A172 (cell line): ENCODE measurements around the gene CARMIL1. TPM values are rescaled to one million over a fixed set of nuclear protein-coding genes. Genes with fewer than 3 reads are reported as not detected.
"Not testable (repeated sequence)": the region's sequence is repeated elsewhere in the genome, so short reads cannot be mapped to it uniquely, and the experiment has no call there.

Experiments used
- DNase-seq: peaks from one replicate; pipeline ENCODE4 v3.0.0-alpha.2; 2015; ENCODE audit warnings: low spot score
- total RNA-seq: library from RNA; depleted of rRNA; stranded (reverse); fragments of >200 nt; shearing (Covaris generic); gene quantifications from 2 replicates; pipeline ENCODE4 v1.2.3, GENCODE V29; 2014

CARMIL1 gene
- total RNA-seq, 1 experiment from 2014 or later: 12.4 TPM

DNA sequence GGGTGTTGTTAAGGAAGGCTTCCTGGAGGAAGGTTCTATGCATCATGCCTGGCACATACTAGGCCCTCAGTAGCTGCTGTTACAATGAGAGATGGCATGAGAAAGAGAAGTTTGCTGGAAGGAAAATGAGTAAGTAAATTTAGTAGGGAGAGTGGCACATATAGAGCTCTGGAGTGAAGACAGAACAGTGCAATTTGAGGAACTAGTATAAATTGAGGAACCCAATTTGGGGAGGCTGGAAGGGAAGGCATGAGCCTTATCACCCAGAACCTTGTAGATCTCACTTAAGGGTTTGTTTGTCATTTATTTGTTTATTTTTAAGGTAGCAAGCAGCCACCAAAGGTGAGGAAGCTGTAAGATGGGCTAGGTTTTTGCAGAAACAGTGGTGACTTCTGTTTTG is 285.8 kb downstream of the CARMIL1 start:
- no peak for DNase-seq

DNA sequence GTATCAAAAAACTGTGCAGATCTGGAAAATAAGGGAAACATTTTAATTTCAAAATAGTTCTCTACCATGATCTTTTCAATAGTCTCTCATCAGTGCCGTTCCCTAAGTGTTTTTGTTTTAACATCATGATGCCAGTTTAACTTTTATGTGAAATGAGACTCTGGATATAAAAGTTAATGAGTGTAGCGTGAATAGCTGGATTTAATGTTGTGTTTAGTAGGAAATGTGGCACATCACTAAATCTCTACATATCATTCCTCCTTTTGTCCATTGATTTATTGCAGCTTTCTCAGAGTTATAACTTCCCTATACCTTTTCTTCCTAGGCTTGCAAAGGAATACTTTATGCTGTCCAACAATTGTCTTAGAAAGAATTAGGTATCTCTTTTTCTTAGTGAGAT is 291.4 kb downstream of the CARMIL1 start:
- DNase-seq: no peak

DNA sequence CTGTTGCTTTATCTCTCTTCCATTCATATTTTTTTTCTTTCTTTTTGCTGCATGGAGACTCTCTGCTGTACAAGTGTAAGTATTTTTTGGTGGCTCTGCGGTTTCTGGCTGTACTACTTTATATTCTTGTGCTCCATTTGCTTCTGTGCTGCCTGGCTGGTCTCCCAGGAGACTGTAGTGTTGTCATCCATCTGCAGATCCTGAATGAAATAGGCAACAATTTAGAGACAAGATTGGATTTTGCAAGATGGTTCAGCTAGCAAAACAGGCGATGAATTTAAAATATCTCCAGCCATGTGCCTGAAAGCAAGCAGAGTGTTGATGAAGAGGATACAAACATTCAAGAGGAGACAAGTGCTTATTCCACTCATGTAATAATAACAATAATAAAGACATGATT is 297.7 kb downstream of the CARMIL1 start:
- DNase-seq: no peak

DNA sequence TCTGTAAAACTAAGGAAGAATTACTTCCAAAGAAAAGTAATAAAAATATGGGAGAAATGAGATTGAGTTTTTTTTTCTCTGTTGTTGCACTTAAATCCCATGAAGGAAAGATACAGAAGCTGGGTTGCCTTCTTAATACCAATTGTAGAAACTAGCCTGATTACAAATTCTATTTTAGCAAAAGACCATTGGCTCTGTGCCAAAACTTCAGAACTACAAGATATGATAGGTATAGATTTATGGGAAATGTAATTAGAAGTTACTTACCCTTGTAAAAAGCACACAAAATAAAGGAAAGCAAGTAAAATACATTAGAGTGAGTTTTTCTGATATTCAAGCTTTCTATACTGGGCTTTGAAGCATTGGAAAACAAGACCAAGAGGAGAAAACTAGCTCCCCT is 299.4 kb downstream of the CARMIL1 start:
- no peak for DNase-seq

DNA sequence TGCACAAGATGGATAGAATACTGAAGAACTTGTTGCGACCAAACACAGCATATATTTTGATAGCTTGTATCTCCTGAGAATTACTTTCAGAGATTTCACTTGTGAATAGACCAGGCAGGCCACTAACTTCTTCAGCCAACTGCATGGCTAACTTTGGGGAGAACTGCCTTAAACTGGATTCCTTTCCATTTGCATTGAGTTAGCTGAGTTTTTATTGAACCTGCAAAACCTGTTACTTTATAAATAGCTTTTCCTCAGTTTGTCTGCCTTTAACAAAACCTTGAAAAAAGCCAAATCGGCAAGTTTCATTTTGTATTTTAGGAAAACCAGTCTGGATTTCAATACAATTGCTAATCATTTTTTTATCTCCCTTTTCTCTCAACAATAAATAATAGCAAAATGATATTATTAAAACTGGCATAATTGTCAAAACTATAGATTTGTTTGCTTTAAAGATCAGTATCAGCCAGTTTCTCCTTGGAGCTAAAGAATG is 300.3 kb downstream of the CARMIL1 start:
- DNase-seq: no peak

DNA sequence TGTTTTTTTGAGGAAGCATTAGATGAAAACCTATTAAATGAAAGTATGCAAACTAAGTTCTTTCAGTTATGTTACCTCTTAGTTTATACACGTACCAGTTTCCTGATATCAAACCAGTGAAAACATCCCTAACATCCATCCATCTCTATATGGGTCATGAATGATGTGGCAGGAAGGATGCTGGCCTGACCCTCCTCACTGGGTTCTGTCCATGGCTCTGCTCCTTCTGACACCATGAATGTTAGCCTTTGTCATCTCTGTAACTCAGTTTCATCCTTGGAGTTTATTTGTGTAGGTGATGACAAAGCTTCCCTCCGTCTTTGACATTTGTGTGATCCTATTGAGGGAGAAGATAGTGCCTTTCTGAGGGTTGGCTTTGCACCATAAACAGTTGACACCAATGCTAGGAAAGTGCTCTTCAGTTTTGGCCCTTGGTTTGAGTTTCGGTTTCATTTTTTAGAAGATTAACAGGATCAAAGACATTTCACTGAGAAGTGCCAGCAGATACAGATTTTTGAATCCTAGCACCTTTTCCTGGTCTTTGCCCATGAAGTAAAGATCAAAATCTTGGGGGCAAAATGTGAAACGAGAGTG is 300.8 kb downstream of the CARMIL1 start:
- DNase-seq: no peak

DNA sequence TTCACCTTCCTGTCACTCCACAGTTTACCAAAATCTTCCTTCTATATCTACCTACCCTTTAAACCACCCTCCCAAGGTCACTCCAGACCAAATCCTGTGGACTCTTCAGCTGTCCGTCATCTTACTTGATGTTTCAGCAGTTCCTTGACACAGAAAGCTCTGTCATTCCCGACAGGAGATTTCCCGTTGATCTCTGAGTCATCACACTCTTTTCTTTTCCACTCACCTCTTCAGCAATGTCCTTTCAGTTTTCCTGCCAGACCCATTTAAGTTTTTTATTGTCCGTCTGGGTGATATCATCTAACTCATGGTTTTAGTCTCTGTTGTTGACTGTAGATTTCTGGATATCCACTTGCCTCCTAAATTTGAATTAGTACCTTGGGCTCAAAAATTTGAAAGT is 302.9 kb downstream of the CARMIL1 start:
- DNase-seq: peak; percentile 11

DNA sequence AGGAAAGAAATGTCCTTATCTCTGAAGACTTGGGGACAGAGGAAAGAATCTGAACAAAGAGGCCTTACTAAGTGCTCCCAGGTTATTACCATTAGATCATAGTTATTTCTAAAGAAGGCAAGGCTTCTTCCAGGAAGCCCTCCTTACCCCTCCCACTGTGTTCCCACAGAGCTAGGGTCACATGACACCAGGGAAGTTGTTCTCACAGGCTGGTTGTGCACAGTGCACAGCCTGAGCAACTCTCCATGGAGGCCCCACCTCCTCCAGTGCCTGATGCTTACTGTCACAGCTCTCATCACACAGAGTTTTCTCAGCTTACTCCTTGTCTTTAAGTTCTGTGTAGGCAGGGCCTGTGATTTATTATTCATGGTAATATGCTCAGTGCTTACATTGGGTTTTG is 303.9 kb downstream of the CARMIL1 start:
- peak; percentile 2 for DNase-seq

DNA sequence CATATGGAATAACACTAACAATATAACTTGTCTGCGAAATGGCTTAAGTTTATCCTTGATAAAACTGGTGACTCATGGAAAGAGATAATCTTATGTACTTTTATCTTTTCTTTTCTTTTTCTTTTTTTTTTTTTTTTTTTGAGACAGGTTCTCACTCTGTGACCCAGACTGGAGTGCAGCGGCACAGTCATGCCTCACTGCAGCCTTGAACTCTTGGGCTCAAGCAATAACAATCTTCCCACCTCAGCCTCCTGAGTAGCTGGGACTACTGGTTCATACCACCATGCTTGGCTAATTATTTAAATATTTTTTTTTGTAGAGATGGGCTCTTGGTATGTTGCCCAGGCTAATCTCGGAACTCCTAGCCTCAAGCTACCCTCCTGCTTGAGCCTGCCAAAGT is 304.7 kb downstream of the CARMIL1 start:
- DNase-seq: no peak

DNA sequence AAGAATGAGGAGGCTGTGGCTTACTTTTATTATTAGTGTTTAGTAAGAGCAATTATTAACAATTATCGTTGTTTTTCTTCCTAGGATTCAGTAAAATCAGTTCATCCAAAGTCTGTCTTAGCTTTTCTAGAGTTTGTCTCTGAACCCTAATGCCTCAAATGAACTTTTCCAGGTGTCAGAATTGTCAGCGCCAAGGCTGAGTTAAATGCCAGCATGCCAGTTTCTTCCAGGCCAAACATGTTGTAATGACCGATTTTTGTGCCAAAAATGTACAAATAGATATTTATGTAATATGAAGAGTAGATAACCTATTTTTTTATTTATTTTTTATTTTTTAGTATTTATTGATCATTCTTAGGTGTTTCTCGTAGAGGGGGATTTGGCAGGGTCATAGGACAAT is 306.1 kb downstream of the CARMIL1 start:
- no peak for DNase-seq

DNA sequence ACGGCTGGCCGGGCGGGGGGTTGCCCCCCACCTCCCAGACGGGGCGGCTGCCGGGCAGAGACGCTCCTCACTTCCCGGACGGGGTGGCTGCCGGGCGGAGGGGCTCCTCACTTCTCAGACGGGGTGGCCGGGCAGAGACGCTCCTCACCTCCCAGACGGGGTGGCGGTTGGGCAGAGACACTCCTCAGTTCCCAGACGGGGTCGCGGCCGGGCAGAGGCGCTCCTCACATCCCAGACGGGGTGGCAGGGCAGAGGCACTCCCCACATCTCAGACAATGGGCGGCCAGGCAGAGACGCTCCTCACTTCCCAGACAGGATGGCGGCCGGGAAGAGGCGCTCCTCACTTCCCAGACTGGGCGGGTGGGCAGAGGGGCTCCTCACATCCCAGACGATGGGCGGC is 306.9 kb downstream of the CARMIL1 start:
- not testable (repeated sequence) for DNase-seq

DNA sequence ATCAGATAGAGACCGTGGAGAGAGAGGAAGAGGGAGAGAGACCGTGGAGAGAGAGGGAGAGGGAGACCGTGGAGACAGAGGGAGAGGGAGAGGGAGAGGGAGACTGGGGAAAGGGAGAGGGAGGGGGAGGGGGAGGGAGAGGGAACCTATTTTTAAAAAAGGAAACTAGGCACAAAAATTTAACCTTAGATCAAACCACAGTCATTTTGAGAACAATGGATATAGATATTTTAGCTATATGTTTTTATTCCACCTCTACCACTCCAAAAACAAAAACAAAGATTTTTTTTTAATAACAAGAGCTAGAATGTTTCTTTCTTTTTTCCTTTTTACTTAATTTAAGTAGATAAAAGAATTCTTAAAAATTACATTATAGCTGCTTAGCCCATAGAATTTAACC is 307.8 kb downstream of the CARMIL1 start:
- DNase-seq: no peak

DNA sequence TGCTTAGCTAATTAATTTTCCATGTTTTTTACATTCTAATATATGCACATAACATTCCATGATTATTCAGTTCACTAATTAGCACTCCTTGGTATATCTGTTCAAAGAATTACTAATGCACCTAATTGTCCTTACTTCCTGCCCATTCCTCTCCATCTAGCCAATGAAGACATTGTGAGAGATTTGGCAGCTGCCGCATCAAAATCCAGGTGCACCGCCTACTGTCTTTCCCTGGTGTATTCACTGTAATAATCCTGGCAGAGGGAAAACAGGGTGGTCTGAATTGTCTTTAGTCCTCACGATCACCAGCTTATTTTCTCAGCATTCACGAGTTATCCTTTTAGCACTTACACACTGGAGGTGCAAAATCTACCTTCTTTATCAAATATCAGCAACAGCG is 311.8 kb downstream of the CARMIL1 start:
- DNase-seq: no peak

DNA sequence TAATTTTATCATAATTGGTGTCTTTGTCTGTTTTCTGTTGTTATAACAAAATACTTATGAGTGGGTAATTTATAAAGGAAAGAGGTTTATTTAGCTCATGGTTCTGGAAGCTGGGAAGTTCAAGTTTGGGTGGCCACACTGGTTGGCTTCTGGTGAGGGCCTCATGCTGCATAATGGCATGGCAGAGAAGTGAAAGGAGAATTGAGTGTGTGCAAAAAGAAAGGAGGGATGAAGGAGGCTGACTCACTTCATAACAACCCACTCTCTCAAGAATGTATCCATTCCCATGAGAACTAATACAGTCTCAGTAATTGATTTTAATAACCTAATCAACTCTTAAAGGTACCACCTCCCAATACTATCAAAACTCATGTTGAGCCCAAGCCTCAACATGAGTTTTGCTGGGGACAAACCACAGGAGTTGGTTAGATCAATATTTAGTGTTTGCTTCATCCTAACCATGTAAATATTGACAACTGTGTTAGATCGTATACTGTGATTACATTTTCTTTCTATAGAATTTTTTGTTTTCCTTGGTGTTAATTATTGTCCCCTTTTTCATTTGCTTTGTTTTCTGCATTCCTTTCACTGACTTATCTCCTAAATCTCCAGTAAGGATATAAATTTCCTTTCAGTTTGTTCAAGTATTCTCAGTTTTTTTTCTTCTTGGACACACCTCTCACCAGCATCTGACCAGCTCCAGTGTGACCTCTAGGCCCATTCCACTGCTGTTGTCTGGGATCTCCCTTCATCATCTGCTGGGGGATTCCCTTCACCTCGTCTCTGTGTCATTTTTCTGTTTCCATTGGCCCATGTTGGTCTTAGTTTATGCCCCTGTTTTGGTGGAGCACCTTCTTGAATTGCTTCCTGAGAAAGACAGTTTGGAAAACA is 318.0 kb downstream of the CARMIL1 start:
- DNase-seq: no peak

DNA sequence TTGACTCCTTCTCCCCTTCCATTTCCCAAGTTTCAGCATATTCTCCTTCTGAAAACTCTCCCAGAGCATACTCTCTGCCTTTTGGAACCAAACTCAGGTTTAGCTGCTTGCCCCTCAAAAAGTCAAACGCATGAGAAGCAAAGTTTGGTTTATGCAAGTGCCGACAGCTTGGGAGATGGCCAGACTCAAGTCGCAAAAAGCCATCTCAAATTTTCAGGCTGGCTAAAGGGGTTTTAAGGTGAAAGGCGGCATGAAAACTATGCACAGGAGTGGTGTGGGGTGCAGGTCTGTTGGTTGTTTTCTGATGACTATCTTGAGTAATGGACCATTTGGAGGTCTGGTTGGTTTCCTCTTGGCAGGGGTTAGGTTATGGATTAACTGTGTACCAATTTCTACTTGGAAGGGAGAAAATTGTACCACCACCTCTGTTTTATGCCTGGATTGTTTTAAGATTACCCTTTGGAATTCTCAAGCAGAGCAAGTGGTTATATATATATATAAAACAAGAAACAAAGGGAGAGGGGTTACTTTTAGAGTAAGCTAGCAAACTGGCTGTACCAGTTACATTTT is 320.4 kb downstream of the CARMIL1 start:
- DNase-seq: no peak

DNA sequence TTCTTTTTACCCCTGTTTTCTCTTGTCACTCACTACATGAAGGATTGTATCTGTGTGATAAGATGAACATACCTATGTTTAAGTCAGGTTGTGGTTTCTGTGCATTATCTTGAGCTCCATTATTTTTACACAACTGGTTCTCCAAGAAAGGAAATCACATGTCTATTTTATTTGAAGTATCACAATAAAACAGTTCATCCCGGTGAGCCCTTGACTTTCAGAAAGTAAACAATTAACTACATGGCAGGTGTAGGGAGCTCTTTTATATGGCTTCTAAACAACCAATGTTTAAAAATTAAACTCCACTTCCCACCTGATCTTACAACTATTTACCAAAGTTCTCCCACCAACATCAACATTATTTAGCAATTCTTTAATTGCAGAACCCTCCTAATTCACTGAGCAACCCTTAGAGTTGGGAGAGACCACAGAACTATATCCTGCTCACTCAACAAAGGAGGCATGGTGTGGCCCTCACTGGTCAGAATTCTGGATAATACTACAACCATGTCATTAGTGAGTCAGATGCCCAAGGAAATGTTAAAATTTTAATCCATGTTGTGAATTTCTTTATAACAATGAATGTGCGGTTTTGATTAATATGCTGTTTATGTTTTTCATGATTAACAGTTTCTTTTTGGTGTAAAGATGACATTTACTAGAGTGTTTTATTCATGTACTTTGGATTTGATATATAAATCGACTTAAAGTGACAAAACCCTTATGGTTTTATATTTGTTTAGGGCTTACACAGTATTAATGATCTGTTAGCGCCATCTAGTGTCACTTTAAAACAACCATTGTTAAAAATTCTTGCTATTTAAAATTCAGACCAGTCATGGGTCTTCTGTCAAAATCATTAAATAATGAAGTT is 322.9 kb downstream of the CARMIL1 start:
- DNase-seq: peak; percentile 40

DNA sequence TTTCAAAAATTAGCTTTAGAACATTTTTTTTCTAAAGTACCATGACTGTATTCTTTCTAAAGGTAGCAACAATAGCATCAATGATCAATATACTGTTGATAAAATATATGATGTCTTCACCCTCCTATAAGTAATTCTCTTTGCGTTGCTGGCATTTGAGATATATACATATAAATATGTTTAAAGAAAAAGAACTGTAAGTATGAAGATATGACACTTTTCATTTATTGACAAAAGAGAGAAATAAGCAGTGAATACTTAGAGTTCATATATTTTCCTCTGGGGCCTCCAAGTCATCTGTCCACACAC is 323.5 kb downstream of the CARMIL1 start:
- DNase-seq: no peak

DNA sequence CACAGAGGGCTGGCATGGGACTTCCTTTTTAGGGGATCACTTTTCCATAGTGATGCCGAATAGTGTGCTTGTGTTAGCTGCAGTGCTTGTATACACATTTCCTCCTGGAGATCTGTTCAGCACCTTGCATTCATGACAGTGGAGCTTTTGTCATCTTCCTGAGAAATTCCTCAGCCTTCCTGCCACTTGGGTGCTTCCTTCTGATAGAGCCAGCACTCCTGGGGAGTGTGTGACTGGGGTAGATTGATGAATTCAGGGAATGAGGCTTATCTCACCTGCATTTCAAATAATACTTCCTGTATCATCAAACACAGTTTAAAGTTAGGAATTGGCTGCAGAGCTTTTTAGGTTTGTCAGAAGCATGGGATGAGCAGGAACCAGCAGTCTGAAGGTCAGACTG is 324.1 kb downstream of the CARMIL1 start:
- no peak for DNase-seq

DNA sequence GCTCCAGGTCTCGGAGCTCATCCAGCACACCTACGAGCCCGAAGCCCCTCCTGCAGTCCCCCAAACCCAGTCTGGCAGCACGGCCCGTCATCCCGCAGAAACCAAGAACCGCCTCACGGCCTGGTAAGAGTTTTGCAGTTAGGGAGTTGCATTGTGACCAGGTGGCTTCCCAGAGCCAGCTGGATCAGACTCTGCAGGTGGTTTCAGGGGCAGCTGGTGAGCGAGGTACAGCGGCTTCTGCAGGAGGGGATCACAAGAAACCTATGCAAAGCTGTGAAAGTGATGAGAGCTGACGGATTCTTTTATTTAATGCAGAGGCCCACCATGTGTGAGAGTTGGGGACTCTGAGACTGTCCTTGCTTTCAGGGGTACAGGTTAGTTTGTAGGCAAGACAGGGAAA is 327.0 kb downstream of the CARMIL1 start:
- no peak for DNase-seq

DNA sequence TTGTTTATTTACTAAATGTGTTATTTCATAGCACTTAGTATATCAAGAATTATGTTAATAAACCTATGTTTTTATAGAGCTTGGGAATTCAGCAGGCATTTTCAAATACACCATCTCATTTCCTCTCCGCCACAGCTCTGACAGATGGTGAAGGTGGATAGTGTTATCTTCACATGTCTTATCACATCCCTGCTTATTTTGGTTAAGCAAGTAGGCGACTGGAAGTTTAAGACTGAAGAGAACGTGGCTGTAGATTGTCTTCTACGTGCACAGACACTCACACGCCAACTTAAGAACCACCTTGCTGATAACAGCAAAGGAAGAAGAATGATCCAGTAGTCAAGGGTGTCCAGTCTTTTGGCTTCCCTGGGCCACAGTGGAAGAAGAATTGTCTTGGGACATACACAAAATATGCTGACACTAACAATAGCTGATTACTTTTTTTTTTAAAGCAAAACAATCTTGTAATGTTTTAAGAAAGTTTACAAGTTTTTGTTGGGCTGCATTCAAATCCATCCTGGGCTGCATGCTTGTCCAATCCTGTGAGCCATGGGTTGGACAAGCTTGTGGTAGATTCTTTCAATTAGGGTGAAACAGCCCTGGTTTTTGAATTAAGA is 329.5 kb downstream of the CARMIL1 start:
- no peak for DNase-seq

DNA sequence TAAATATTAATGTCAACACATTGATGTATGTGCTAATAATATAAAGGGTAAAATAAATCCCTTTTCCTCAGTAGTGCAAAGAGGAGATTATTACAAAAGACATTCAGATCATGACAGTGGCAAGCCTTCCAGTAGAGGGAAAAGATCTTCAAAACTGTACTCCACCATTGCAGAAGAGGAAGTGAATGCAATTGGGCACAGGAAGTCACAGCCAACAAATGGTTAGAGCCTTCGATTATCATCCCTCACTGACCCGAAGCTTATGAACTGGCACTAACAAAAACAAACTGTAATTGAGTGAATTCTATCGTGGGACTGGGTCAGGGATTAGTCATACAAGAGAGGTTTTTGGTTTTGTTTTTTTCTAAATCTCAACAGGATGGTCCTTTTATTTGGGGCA is 333.5 kb downstream of the CARMIL1 start:
- no peak for DNase-seq

DNA sequence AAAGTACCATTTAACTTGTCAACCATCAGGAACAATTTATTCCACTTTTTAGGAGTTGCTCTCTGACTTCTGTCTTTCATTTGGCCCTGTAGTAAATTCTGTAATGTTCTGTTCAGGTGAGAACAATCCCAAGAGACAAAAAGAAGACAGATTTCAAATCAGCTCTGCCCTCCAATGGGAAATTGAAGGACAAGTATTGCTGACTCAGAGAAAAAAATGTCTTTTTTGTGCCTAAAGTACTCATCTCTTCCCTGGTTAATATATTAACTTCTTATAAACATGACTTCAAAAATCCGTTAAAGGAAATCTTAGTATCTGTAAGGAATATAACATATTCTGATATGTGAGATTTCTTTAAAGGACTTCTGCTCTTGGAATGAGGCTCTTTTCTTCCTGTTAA is 334.2 kb downstream of the CARMIL1 start:
- DNase-seq: no peak
